ENCODE measurements around the gene SRPRA.
"Not testable (repeated sequence)": the region's sequence is repeated elsewhere in the genome, so short reads cannot be mapped to it uniquely, and the experiment has no call there.

The SRPRA gene

DNA sequence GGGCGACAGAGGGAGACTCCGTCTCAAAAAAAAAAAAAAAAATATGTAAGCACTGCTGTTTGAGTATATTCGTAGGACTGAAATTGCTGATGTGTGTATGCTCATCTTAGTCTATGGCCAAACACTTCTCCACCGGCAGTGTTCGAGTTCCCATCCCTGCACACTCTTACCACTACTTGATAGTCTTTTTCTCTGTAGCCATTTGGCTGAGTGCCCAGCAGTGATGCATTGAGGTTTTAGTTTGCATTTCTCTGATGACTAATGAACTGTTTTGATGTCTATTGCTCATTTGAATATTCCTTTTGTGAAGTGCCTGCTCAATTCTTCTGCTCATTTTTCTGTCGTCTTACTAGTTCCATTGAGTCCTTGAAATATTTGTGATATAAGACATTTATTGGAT lies 16.1 kb upstream of the SRPRA start:
- in situ Hi-C loops (cut with MboI; ENCODE audit: low sequenced_read_pairs): no loop called here

DNA sequence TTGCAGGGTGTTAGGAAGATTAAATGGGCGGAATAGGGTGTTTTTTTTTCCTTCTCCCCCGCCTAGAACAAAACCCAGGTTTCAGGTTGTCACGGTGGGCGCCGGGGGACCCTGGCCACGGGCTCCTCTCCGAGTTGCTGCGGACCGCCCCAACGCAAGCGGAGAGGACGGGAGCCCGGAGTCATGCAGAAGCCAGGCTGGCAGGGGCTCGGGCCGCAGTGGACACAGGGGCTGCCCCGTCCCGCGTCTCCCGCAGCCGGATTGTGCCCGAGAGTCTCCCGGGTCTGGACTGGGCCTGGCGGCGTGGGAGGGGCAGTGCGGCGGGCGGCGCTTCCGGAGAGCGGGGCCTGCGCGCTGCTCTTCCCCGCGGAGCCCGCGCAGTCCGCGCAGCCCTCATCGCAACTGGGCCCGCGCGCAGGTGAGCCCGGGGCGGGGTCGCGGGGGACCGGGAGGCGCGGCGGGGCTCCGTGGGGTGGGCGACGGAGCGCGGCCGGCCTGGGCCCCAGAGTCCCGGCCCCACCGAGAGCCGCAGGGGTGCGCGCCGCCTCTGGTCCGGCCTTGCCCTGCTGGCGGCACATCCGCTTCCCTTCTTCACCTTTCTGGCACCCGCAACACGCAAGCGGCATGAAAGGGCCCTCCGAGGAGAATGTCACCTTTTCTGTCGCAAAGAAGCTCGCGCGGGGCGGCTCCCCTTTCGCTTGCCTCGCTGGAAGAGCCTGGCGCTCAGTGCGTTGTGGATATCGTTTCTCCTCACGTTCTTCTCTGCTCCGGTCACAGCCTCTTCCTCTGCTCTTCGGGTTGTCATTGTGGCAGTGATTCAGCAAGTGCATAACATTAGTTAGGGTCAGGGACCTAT lies 14.3 kb upstream of the SRPRA start, which contains the start of gene TIRAP:
Gene TIRAP (plus strand): TSS at position 358 of the 856 bp plus-strand sequence. CDS start 7,802 bp downstream, outside the sequence.
- in situ Hi-C loops (cut with MboI; ENCODE audit: low sequenced_read_pairs): no loop called here

DNA sequence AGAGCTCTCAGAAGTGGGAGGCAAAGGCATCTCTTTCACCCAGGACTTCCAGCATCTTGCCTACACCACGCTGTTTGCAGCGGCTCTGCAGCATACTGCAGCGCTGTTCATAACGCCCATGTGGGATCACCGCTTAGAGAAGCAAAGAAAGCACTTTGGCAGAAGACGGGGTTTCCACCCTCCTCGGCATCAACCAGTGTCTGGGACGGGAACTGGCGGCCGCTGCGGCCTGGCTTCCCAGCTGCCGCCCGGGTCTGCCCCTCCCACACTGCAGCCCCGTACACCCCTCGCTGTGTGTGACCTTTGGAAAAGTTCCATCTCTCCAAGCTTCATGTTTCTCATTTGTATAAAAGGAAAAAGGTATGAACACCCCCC lies 13.7 kb upstream of the SRPRA start:
- in situ Hi-C loops (cut with MboI; ENCODE audit: low sequenced_read_pairs): no loop called here

DNA sequence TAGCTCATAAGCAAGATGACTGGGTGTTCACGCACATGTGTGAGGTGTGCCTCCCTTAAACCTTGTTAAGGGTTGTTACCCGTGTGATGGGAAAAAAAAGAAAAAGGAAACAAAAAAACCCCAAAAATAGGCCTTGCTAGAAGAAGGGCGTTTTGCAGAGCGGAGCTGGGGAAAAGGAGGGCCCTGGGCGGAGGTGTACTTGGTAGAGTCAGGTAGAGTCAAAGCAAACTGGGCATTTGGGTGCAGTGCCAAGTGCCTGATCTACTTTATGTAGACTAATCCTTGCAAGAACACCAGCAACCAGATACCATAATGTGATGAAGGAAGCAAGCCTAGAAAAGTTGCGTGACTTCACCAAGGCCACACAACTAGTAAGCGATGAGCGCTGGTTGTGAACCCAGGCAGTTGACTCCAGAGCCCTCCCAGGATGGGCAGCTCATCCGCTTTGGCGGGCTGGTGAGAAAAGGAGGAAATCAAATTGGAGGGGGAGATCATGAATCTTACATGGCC lies 13.0 kb upstream of the SRPRA start:
- in situ Hi-C loops (cut with MboI; ENCODE audit: low sequenced_read_pairs): no loop called here

DNA sequence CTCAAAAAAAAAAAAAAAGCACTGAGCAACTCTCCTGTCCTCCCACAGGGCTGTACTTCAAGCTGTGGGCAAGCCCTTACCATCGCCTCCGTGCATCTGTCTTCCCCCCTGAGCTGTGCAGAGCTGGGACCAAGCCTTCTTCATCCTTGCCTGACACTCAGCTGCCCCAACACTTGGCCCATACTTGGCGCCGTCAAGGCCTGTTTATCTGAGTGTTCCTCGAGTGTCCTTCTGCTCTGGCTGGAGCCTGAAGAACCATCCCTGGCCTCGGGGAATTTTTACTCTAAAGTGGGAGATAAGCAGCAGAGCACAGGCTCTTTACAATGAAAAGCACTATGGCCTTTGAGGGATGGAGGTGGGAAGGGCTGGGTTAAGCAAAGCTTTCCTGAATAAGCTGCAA lies 12.6 kb upstream of the SRPRA start:
- in situ Hi-C loops (cut with MboI; ENCODE audit: low sequenced_read_pairs): no loop called here

DNA sequence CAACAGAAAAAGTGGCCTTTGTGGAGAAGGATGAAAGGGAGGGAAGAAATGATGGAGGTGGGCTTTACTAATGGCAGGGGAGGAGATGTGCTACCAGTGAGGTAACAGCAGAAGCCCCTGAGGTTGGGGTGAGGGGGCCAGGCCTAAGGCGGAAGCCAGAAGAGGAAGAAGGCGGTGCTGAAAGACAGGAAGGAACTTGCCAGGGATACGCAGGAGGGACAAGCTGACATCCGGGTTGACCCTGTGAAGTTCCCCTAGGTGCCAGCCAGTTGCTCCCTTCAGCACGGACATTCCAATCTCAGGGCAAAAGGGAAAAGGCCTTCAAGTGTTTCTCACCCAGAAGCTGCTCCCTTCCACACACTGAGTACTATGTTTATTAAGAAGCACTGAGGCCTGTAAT lies 11.9 kb upstream of the SRPRA start:
- in situ Hi-C loops (cut with MboI; ENCODE audit: low sequenced_read_pairs): no loop called here

DNA sequence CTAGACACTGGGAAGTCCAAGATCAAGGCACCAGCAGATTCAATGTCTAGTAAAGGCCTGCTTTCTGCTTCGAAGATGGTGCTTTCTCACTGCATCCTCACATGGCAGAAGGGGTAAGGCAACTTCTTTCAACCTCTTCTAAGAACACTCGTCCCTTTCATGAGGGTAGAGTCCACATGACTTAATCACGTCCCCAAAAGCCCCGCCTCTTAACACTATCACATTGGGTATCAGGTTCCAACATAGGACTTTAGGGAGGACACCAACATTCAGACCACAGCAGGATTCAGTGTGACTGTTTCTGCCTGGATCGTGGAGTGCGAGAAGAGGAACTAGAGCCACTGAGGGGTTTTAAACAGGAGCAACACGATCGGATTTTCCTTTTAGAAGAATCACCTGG lies 10.5 kb upstream of the SRPRA start:
- in situ Hi-C loops (cut with MboI; ENCODE audit: low sequenced_read_pairs): no loop called here

DNA sequence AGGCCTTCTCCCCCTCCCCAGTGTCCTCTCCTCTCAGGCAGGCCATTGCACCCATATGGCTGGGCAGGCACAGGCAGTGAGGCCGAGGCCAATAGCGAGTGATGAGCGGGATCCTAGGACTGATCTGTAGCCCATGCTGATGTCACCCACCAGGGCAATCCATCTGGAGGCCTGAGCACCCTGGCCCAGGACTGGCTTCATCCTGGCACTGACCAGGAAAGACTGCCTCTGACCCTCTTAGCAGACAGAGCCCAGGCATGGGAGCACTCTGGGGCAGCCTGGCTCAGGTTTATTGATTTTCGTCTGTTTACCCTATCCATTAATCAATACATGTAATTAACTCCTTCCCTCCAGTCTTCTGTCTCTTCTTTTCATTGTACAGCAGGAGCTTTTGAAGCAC lies 9.1 kb upstream of the SRPRA start:
- in situ Hi-C loops (cut with MboI; ENCODE audit: low sequenced_read_pairs): no loop called here

DNA sequence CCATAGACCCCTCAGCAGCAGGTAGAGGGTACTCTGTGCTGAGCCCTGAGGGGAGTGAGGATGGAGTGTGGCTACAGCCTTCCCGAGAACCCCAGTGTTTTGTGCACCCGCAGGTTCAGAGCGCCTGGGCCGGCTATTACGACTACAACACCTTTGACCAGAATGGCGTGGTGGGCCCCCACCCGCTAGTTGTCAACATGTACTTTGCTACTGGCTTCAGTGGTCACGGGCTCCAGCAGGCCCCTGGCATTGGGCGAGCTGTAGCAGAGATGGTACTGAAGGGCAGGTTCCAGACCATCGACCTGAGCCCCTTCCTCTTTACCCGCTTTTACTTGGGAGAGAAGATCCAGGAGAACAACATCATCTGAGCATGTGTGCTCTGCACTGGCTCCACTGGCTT lies 8.6 kb upstream of the SRPRA start:
- in situ Hi-C loops (cut with MboI; ENCODE audit: low sequenced_read_pairs): no loop called here

DNA sequence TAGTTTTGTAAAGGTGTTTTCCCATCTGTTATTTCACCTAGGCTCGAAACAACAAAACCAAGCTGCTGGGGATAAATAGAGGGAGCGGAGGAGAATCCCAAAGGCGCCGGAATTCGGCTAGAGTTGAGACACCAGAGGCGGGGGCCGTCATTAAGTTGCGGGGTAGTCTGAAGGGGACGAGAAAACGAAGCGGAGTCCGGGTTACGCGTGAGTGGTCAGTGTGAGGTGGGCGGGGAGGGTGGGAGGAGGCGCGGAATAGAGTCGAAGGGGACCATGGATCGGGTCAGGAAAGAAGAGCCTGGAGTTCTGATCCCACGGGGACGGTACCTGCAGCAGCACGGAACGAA lies 361 bp downstream of the SRPRA start:
- in situ Hi-C loops (cut with MboI; ENCODE audit: low sequenced_read_pairs): no loop called here

DNA sequence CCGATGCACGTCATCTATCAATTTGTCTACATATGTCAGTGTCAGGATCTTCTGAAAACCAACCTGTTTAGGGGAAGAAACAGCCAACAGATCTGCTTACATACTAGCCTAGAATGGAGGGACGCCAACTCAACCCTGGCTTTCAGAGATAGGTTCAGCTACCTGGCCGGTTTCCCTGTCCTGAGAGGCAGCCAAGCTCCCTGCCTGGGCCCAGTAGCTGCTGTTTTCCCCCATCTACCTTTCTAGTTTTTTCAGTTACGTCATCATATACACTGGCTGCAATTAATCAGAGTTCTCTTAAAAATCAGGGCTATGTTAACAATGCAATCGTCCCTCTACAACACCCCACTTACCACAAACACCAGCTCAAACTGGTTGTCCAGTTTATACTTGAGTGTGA lies 1.0 kb downstream of the SRPRA start:
- in situ Hi-C loops (cut with MboI; ENCODE audit: low sequenced_read_pairs): no loop called here

DNA sequence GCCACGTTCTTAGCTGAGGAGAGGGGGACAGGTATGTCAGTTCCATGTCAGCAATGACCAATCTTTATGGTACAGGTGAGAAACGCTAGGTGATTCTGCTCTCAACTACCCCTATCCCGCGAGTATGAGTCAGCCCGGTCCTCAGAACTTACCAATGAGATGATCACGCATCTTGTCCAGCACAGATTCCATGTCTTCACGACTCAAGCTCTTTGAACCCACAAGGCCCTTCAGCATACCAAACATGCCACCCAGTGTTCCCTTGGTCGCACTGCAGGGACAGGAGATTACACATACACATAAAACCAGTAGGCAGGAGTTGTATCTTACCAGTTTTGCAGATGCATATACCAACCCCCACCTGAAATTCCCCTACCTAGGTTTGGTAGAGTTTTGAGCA lies 2.9 kb downstream of the SRPRA start:
- in situ Hi-C loops (cut with MboI; ENCODE audit: low sequenced_read_pairs): no loop called here

DNA sequence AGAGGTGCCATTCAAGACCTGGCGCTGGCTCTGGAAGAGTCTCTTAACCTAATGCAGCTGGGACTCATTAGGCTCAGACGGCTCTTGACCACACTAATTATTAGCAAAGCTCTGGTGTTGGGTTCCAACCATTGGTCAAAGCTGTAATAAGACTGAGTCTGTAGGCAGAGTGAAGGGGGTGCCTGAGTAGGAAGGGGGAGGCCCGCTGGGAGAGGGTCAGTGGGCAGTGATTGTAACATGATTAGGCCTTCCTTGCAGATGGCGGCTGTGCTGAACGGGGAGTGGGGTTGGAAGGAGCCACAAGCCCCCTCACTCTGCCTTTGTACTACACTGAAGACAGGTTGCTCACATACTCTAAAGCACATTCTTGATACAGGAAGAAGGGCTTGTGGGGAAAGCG lies 5.2 kb downstream of the SRPRA start:
- in situ Hi-C loops (cut with MboI; ENCODE audit: low sequenced_read_pairs): no loop called here

DNA sequence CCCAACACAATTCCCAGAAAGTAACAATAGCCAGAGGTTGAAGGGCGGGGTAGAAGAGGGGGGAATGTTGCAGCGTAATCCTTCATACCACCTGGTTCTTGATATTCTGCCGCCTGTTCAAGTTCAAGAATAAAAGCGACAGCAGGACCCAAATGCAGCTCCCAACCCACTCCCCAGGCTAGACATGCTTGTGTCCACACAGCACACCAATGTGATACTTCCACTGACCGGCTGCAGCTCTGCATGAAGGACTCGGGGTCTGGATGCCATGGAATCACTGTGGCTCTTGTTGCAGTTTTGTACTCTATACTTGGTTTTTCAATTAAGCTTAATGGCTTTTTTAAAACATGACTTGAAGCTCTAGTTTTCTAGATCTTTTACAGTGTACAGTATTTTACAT lies 6.5 kb downstream of the SRPRA start:
- in situ Hi-C loops (cut with MboI; ENCODE audit: low sequenced_read_pairs): no loop called here

DNA sequence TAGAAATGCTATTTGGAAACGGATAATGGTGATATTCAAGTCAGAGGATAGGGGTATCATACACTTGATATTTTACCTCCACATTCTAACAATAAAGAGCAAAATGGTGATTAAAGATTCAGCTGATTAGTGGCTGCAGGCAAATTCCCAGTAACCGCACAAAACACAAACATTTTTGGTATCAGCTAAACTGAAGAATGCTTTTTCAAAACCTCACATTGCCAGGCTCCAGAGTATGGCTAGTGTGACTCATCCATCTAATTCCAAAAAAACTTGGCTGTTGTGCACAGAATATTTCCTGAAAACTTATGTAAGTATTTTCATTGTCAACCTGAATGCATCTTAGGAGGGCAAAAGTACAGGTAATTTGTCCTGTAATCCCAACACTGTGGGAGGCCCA lies 10.9 kb downstream of the SRPRA start:
- in situ Hi-C loops (cut with MboI; ENCODE audit: low sequenced_read_pairs): no loop called here

DNA sequence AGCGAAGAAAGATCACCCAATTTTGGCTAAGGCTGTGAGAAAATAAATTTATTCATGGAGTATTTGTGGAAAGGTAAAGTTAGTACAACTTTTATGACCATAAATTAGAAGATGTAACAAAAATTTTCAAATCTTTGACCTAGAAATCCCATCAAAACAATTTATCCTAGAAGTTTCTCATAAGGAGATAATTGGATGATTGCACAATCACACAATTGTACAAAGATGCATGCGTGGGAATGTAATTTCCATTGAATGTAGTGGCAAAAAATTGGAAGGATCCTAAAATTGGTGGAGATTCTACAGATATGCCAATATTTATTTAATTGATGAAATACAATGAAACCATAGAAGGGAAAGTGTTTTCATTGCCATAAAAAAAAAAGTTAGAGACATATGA lies 11.6 kb downstream of the SRPRA start:
- in situ Hi-C loops (cut with MboI; ENCODE audit: low sequenced_read_pairs): no loop called here

DNA sequence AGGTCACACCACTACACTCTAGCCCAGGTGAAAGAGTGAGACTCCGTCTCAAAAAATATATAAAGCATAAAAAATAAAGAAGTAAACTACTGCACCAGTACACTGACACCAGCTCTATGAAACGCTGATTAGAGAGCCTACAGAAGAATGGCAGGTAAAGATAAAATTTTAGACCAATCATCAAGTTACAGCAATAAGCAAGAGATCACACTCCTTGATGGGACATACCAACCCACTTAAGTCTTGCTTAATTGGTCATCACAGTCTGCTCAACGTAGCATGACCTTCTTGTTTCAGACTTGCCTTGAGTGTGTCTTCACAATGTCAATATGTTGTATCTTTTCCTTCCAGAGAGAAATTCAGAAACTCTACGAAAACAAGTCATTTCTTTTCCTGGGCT lies 12.5 kb downstream of the SRPRA start:
- in situ Hi-C loops (cut with MboI; ENCODE audit: low sequenced_read_pairs): no loop called here

DNA sequence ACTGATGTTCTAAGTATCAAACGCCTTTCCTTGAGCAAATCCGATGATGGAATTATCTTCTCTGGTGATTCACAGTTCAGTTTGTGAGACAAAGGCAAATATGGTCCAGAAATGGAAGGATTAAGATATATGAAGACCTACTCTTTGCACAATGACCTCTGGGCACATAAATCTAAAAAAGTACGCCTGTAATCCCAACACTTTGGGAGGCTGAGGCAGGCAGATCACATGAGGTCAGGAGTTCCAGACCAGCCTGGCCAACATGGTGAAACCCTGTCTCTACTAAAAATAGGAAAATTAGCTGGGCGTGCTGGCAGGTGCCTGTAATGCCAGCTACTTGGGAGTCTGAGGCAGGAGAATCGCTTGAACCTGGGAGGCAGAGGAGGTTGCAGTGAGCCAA lies 13.2 kb downstream of the SRPRA start:
- in situ Hi-C loops (cut with MboI; ENCODE audit: low sequenced_read_pairs): not testable (repeated sequence)

DNA sequence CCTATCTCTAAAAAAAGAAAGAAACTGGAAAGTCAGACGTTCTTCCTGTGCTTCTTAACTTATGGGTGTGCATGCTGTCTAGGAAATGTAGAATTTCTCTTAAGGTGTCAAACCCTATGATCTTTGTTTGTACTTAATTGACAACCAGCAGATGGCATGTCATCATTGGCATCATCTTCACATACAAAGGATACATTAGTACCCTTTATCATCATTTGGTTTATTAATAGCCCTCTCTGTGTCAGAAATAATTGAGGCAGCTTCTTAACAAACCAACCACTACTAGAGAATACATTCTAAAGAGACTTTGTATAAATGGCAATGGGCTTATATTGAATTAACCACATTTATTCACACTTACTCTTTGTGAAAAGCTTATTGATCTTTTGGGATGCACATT lies 13.9 kb downstream of the SRPRA start:
- in situ Hi-C loops (cut with MboI; ENCODE audit: low sequenced_read_pairs): no loop called here

DNA sequence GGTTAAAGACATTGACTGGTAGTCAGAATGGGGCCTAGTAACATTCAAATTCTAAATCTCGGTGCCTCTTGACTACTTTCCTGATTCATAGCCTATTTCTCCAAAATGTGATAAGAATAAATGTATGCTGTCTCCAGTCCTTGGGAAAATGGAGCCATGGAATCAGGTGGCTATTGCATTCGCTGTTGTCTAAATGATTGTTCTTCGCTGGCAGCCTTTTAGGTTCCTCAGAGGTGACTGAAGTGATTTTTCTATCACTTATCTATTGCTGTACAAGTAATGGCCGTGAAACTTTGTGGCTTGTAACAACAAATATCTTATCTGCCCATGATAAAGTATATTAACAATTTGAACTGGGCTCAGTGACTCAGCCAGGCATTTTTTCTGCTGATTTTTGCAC lies 15.4 kb downstream of the SRPRA start:
- in situ Hi-C loops (cut with MboI; ENCODE audit: low sequenced_read_pairs): no loop called here

DNA sequence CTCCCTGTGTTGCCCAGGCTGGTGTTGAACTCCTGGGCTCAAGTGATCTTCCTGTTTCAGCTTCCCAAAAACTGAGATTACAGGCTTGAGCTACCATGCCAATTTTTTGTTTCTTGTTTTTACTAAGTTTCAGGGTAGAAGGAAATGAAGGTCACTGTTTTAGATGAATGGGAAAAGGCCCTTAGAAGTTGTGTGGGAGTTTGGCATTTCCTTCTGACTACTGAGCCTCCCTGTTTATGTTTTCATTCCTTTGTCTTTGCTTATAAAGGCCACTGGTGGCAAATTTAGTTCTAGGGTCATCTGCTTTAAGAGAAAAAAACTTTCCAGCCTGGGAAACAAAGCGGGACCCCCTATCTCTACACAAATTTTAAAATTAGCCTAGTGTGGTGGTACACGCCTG lies 22.1 kb downstream of the SRPRA start:
- in situ Hi-C loops (cut with MboI; ENCODE audit: low sequenced_read_pairs): no loop called here

DNA sequence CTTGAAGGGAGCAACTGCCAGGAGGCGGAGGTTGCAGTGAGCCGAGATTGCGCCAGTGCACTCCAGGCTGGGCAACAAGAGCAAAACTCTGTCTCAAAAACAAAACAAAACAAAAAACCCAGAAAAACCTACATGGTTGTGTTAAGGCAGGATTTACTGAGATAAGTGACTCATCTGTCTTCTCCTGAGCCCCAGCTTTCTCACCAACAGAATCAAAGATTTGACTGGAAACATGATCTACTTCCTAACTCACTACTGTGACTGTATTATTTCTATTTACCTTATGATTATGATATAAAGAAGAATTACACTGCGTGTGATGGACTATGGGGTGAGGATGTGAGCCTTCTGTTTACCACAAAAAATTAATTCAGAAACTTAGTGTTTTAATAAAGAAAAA lies 35.3 kb downstream of the SRPRA start:
- in situ Hi-C loops (cut with MboI; ENCODE audit: low sequenced_read_pairs): no loop called here

DNA sequence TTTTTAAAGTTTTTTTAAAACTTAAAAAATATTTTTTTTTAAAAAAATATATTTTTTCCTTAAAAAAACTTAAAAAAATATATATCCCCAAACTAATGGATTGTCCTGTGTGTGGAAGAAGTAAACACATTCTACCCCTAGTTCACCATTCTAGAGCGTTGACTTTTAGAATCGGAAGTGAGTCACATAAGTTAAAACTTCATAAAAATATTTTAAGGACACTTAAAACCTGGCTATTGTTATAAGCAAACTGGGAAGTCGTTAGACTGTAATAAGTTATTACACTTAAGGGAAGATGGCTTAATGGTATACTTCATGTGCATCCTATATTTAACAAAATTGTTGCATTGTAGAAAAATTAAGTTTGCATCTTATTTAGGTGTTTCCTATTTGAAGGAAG lies 36.0 kb downstream of the SRPRA start:
- in situ Hi-C loops (cut with MboI; ENCODE audit: low sequenced_read_pairs): no loop called here
